A673 (cell line): ENCODE measurements around the gene TEX26. TPM values are rescaled to one million over a fixed set of nuclear protein-coding genes. Genes with fewer than 3 reads are reported as not detected.

Experiments
- BruUV-seq: library from RNA; stranded (reverse); fragments of 400-500 nt; replicated peaks from 2 replicates; lab custom pipeline; 2021; lab: Mats Ljungman, UMichigan
- CTCF ChIA-PET: fragments of 300-600 bp; sonication (Branson Sonifier 250); formaldehyde crosslinking; loops from one replicate; lab custom pipeline; 2022; ENCODE audit warnings: antibody characterized with exemption; lab: Charles Lee
- POLR2A ChIA-PET: fragments of 300-600 bp; sonication (Branson Sonifier 250); formaldehyde crosslinking; loops from one replicate; lab custom pipeline; 2022; ENCODE audit warnings: antibody characterized with exemption; ENCODE audit not compliant: low non-redundant PET; lab: Charles Lee
- DNase-seq: peaks from one replicate; pipeline ENCODE4 v3.0.0-alpha.2; 2015; ENCODE audit warnings: low spot score
- H3K27ac ChIP-seq: fragments of 200-600 bp; sonication (generic); 2 replicates; pipeline ENCODE4 v1.5.1; 2016; ENCODE audit warnings: mixed run types, low read depth, mild to moderate bottlenecking, mixed read lengths, antibody characterized with exemption, low read length; ENCODE audit not compliant: poor library complexity, severe bottlenecking
- H3K27me3 ChIP-seq: fragments of 200-600 bp; sonication (generic); replicated peaks from 2 replicates; pipeline ENCODE4 v1.6.1; 2017; ENCODE audit warnings: mixed run types, low read depth, mild to moderate bottlenecking, mixed read lengths, antibody characterized with exemption, low read length; ENCODE audit not compliant: insufficient read depth, poor library complexity
- H3K36me3 ChIP-seq: fragments of 200-600 bp; sonication (generic); 2 replicates; pipeline ENCODE4 v1.6.1; 2016; ENCODE audit warnings: mixed run types, mild to moderate bottlenecking, mixed read lengths, antibody characterized with exemption, low read length; ENCODE audit not compliant: insufficient read depth, poor library complexity, severe bottlenecking
- H3K4me1 ChIP-seq: fragments of 200-600 bp; sonication (generic); 2 replicates; pipeline ENCODE4 v1.6.1; 2017; ENCODE audit warnings: mixed run types, mild to moderate bottlenecking, mixed read lengths, antibody characterized with exemption, low read length; ENCODE audit not compliant: insufficient read depth, poor library complexity, severe bottlenecking
- H3K4me3 ChIP-seq: fragments of 200-600 bp; sonication (generic); 2 replicates; pipeline ENCODE4 v1.5.1; 2016; ENCODE audit warnings: low read depth, mixed run types, mild to moderate bottlenecking, mixed read lengths, low read length; ENCODE audit not compliant: poor library complexity, severe bottlenecking
- H3K9me3 ChIP-seq: fragments of 200-600 bp; sonication (generic); 2 replicates; pipeline ENCODE4 v1.6.1; 2016; ENCODE audit warnings: mixed run types, low read depth, mild to moderate bottlenecking, mixed read lengths, antibody characterized with exemption, low read length; ENCODE audit not compliant: poor library complexity, severe bottlenecking
- EZH2 ChIP-seq: fragments of 200-600 bp; sonication (generic); IDR thresholded peaks from 2 replicates; pipeline ENCODE4 v1.6.1; 2017; ENCODE audit warnings: borderline replicate concordance, low read depth, mild to moderate bottlenecking, mixed read lengths, antibody characterized with exemption, low read length; ENCODE audit not compliant: poor library complexity, severe bottlenecking
- intact Hi-C: fragments of 100-400 bp; cut with micrococcal nuclease; formaldehyde crosslinking; loops from one replicate; pipeline ENCODE4 v1.10.0; 2022; ENCODE audit not compliant: unreplicated experiment
- total RNA-seq: library from RNA; stranded (reverse); gene quantifications from 2 replicates; pipeline ENCODE4 v1.2.3, GENCODE V29; 2021
- TF ChIP-seq, protein P1 (sequence below): fragments of 300-800, 200-600 bp; sonication (generic); conservative IDR thresholded peaks from 2 replicates; pipeline ENCODE4 v1.5.1; 2017; ENCODE audit warnings: low read depth, mild to moderate bottlenecking, antibody characterized with exemption, low read length, moderate library complexity, mixed read lengths

The TEX26 gene
- total RNA-seq, 1 experiment from 2014 or later, result not detected

DNA sequence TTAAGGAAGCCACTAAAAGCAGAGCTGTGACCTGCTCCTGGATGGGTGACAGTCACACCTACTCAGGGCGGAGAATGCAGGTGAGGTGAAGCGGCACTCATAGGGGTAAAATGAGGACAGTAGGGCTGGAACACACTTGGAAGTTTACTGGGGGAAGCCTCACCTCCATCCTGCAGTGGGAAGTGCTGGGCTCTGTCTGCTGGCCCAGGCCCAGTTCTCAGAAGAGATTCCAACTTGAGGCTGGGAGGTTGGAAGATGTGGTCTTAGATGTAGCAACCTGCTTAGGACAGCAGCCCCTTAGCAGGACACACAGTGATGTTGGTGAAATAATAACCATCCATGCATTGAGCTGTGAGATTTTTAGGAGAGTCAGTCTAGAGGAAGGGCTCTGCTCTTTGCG, 21.8 kb upstream of the TEX26 start:
- H3K36me3 ChIP-seq, result no peaks in the 10 kb centered on the region
- no TSS peak for BruUV-seq
- H3K4me1 ChIP-seq, result peaks cover 20% of the 10 kb centered on the region
- DNase-seq, result no peak
- CTCF ChIA-PET, result interaction anchor here (0.7 kb wide), 1 partner anchor 105 kb away, joined by 5 read pairs; no protein-coding TSS in a partner anchor
- no peaks in the 10 kb centered on the region for H3K27me3 ChIP-seq
- no peak for TF ChIP-seq EZH2
- TF ChIP-seq, protein P1, sequence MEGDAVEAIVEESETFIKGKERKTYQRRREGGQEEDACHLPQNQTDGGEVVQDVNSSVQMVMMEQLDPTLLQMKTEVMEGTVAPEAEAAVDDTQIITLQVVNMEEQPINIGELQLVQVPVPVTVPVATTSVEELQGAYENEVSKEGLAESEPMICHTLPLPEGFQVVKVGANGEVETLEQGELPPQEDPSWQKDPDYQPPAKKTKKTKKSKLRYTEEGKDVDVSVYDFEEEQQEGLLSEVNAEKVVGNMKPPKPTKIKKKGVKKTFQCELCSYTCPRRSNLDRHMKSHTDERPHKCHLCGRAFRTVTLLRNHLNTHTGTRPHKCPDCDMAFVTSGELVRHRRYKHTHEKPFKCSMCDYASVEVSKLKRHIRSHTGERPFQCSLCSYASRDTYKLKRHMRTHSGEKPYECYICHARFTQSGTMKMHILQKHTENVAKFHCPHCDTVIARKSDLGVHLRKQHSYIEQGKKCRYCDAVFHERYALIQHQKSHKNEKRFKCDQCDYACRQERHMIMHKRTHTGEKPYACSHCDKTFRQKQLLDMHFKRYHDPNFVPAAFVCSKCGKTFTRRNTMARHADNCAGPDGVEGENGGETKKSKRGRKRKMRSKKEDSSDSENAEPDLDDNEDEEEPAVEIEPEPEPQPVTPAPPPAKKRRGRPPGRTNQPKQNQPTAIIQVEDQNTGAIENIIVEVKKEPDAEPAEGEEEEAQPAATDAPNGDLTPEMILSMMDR, result no peak
- intact Hi-C loops, result no loop called here
- POLR2A ChIA-PET, result no interaction called here
- no peak overlapping the region for H3K27ac ChIP-seq
- H3K4me3 ChIP-seq, result no peak overlapping the region
- no peaks in the 10 kb centered on the region for H3K9me3 ChIP-seq

DNA sequence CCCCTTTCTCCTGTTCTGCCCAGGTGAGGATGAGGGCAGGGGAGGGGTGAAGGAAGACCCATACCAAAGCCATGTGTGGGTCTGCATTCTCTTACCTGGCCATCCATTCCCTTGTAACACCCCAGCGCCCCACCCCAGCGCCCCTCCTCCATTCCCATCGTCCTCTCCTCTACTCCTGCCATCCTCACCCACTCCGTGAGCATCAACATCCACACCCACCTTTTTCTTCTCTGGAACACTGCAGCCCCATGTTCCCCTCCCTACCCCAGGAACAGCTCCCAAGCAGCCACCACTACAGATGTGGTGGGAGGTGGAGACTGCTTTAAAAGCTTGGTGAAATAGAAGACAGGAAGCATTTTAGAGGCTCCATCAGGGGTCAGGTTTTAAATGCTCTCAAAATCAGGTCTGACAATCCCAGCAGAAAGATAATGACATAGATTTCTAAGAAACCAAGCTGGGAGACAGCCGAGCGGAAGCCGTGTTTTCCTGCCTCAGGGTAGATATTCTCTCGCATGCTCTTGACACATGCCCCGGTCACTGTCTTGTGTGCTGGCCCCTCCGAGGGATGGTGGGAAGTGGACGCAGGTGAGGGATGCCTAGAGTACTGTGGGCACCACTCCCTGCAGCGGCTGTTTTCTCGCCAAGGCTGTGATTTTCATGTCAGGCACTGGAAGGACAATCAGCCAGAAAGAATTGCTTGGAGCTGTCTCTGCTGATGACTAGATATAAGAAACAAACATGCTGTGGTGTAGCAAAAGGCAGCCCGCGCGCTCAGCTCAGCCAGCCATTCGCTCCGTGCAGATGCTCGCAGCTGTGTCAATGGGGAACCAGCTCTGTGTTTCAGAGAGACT, 16.5 kb upstream of the TEX26 start:
- no peak overlapping the region for H3K4me3 ChIP-seq
- no peaks in the 10 kb centered on the region for H3K4me1 ChIP-seq
- BruUV-seq, result no TSS peak
- intact Hi-C loops, result no loop called here
- ChIA-PET POLR2A (no interaction called here), CTCF (no interaction called here)
- no peaks in the 10 kb centered on the region for H3K9me3 ChIP-seq
- TF ChIP-seq, protein P1, result no peak
- TF ChIP-seq EZH2, result no peak
- H3K36me3 ChIP-seq, result no peaks in the 10 kb centered on the region
- H3K27ac ChIP-seq, result no peak overlapping the region
- DNase-seq, result no peak
- H3K27me3 ChIP-seq, result no peaks in the 10 kb centered on the region

DNA sequence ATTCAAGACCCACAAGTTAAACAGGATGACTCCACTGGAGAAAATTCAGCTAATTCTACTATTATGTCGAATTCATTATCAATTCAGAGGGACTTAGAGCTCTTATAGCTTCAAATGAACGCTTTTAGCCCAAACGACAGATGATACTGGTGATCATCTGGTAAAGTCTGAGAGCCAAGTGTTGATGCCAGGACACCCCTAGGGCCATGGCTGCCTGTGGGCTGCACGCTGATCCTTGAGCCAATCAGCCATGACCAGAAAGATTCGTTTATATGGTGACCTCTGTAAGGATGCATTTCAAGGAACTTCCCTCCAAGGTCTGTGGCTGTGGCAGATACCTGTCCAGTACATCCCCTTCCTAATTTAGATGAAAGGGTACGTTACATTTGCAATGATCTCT, 15.5 kb upstream of the TEX26 start:
- Histone ChIP-seq H3K4me3 (no peak overlapping the region), H3K27me3 (no peaks in the 10 kb centered on the region), H3K27ac (no peak overlapping the region), H3K36me3 (no peaks in the 10 kb centered on the region), H3K4me1 (no peaks in the 10 kb centered on the region), H3K9me3 (no peaks in the 10 kb centered on the region)
- TF ChIP-seq EZH2, result no peak
- TF ChIP-seq, protein P1, result no peak
- DNase-seq, result no peak
- ChIA-PET CTCF (no interaction called here), POLR2A (no interaction called here)
- no TSS peak for BruUV-seq
- intact Hi-C loops, result no loop called here
